Esophagus muscularis mucosa (tissue), 4 donors: ENCODE results near the gene MSI2.

ENCODE experiments used
- EP300 ChIP-seq: sonication (generic); formaldehyde crosslinking; IDR thresholded peaks from one replicate; pipeline ENCODE4 v1.6.1; 2017; ENCODE audit warnings: antibody characterized with exemption
- POLR2A ChIP-seq: fragments of 450-650 bp; IDR thresholded peaks from one replicate; pipeline ENCODE4 v1.6.1; 2017; ENCODE audit warnings: antibody characterized with exemption, moderate library complexity, mild to moderate bottlenecking, low read depth
- POLR2AphosphoS5 ChIP-seq, 2 donors: sonication (generic); formaldehyde crosslinking; IDR thresholded peaks; one replicate each; pipeline ENCODE4 v1.6.1; 2017; ENCODE audit warnings: antibody characterized with exemption in 2 of 2
- TF ChIP-seq, protein P1 (sequence below), 3 experiments: fragments of 200-600 bp in 2 of 3; fragments of 450-650 bp in 1 of 3; sonication (generic) in 2 of 3; IDR thresholded peaks; one replicate each; pipeline ENCODE4 v1.5.1; 2017 to 2019; ENCODE audit warnings: antibody characterized with exemption in 3 of 3, mild to moderate bottlenecking in 2 of 3, moderate library complexity in 1 of 3

GRCh38 chr17:57417956-57418355 is 161.6 kb downstream of the MSI2 start:
- no peak for TF ChIP-seq POLR2AphosphoS5 (IDR thresholded peaks at IDR 0.05)
- TF ChIP-seq, protein P1, sequence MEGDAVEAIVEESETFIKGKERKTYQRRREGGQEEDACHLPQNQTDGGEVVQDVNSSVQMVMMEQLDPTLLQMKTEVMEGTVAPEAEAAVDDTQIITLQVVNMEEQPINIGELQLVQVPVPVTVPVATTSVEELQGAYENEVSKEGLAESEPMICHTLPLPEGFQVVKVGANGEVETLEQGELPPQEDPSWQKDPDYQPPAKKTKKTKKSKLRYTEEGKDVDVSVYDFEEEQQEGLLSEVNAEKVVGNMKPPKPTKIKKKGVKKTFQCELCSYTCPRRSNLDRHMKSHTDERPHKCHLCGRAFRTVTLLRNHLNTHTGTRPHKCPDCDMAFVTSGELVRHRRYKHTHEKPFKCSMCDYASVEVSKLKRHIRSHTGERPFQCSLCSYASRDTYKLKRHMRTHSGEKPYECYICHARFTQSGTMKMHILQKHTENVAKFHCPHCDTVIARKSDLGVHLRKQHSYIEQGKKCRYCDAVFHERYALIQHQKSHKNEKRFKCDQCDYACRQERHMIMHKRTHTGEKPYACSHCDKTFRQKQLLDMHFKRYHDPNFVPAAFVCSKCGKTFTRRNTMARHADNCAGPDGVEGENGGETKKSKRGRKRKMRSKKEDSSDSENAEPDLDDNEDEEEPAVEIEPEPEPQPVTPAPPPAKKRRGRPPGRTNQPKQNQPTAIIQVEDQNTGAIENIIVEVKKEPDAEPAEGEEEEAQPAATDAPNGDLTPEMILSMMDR (IDR thresholded peaks at IDR 0.05) = no peak
- TF ChIP-seq POLR2A = no peak
- TF ChIP-seq EP300 = no peak
